Keratinocyte (primary cell): ENCODE results near the gene HOXB7.

Source experiments
- EZH2 ChIP-seq: IDR thresholded peaks from one replicate; pipeline ENCODE4 v1.6.1; 2012; ENCODE audit warnings: inconsistent platforms, mild to moderate bottlenecking, low read length, moderate library complexity
- TF ChIP-seq, protein P1 (sequence below), 3 experiments: IDR thresholded peaks in 1 of 3; conservative IDR thresholded peaks in 1 of 3; optimal IDR thresholded peaks in 1 of 3; 2 replicates in 2 of 3; 3 replicates in 1 of 3; pipeline versions ENCODE3 to v1.5.1; 2011; ENCODE audit warnings: low read length in 3 of 3, mild to moderate bottlenecking in 3 of 3, moderate library complexity in 2 of 3, control low read depth in 1 of 3, inconsistent platforms in 1 of 3; ENCODE audit not compliant: insufficient read depth in 2 of 3; ENCODE audit errors: extremely low read depth in 1 of 3

DNA sequence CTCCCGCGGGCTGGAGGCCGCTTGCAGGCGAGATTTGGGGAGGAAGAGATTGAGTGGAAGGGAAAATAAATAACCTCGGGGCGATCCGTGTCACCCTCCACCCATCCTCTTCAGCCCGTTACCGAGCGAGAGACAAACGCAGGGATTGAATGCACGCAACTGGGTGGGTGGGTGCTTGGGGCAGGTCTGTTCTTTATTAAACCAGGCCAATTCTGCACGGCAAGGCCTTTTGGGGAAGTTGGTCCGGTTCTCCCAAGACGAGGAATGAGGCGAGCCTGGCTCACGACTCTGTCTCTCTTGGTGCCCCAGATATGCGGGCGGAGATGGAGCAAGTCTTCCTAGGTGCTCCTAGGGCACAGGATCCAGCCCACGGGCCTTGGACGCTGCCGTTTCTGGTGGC is 396 bp upstream of the HOXB7 start:
- TF ChIP-seq, protein P1, sequence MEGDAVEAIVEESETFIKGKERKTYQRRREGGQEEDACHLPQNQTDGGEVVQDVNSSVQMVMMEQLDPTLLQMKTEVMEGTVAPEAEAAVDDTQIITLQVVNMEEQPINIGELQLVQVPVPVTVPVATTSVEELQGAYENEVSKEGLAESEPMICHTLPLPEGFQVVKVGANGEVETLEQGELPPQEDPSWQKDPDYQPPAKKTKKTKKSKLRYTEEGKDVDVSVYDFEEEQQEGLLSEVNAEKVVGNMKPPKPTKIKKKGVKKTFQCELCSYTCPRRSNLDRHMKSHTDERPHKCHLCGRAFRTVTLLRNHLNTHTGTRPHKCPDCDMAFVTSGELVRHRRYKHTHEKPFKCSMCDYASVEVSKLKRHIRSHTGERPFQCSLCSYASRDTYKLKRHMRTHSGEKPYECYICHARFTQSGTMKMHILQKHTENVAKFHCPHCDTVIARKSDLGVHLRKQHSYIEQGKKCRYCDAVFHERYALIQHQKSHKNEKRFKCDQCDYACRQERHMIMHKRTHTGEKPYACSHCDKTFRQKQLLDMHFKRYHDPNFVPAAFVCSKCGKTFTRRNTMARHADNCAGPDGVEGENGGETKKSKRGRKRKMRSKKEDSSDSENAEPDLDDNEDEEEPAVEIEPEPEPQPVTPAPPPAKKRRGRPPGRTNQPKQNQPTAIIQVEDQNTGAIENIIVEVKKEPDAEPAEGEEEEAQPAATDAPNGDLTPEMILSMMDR (optimal IDR thresholded peaks at IDR 0.05 in 1 of 3, IDR thresholded peaks at IDR 0.05 in 1 of 3, conservative IDR thresholded peaks at IDR 0.05 in 1 of 3; ENCODE audit: extremely low read depth in 1 of 3, insufficient read depth in 2 of 3, low read length in 3 of 3) = no peak
- TF ChIP-seq EZH2 = no peak
